ENCODE measurements around the gene BSG.

GRCh38 chr19:588093-588740 lies 15.8 kb downstream of the BSG start:
- TF ChIP-seq CTCF (IDR thresholded peaks at IDR 0.05 in 8 of 11, conservative IDR thresholded peaks at IDR 0.05 in 3 of 11) (peak in 7 of 11 experiments; percentile 12 to 64 (median 46)), POLR2A (IDR thresholded peaks at IDR 0.05) (no peak)
